ENCODE measurements around the gene APBB2.

GRCh38 chr4:41203841-41204240 is 10.5 kb downstream of the APBB2 start:
- no peak for TF ChIP-seq CTCF (IDR thresholded peaks at IDR 0.05; ENCODE audit: low read depth, low read length, poor library complexity, severe bottlenecking)
- no peak for TF ChIP-seq EZH2phosphoT487 (IDR thresholded peaks at IDR 0.05; ENCODE audit: borderline replicate concordance, low read length)

Data from DOHH2 (cell line).